ENCODE measurements around the gene UBE2S. TPM values are rescaled to one million over a fixed set of nuclear protein-coding genes. Genes with fewer than 3 reads are reported as not detected.
A peak's percentile ranks its signal among the peaks of the same experiment; 100 is the strongest.

Gene UBE2S
- total RNA-seq, 2 experiments from 2014 or later = 267 to 275 TPM

DNA sequence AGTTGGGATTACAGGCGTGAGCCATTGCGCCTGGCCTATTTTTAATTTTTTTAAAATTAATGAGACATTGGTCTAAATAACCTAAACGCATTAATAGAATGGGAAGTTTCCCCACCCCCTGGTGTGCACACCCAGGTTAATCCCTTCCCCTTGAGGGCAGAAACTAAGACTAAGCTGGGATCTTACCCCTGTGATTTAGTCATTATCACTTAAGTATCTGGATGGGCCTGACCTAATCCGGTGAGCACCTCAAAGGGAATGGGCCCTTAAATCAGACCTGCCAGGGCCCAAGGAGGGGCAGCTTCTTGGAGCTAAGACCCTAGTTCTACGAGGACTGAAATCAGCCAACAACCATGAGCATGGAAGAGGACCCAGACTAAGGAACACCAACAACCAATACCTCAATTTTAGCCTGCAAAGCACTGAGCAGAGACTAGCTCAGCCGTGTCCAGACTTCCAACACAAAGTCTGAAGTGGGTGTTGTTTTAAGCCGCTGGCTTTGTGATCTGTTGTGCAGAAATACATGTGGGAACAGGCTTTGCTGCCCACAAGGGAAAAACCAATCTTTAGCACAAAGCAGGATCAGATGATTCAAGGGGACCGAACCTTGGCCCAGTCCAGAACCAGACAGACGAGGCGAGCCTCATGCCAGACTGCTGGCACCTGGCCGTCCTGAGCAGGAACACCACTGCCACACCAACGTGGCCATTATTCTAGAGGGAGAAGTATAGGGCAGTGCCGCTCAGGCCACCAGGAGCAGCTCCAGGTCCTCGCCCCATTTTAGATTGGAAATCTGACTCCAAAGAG, 7.1 kb downstream of the UBE2S start:
- Mint-ChIP-seq H3K4me1 (ENCODE audit: low read depth) (peaks cover 22% of the 10 kb centered on the region), H3K36me3 (peaks cover 36% of the 10 kb centered on the region), H3K9me3 (no peaks in the 10 kb centered on the region), H3K4me3 (no peak overlapping the region), H3K27ac (no peak overlapping the region), H3K27me3 (no peaks in the 10 kb centered on the region)
- DNase-seq = no peak
- intact Hi-C loops (cut with micrococcal nuclease) = no loop called here
- ChIA-PET CTCF (interaction anchor here (1.4 kb wide), 1 partner anchor 16 kb away, joined by 3 read pairs; the partner anchor contains the start of gene TMEM238), POLR2A (interaction anchor here (0.9 to 3.2 kb wide), 6 partner anchors 7 to 61 kb away, joined by 3 to 13 read pairs (median 4); partner anchors contain the start of genes KMT5C and UBE2S)

DNA sequence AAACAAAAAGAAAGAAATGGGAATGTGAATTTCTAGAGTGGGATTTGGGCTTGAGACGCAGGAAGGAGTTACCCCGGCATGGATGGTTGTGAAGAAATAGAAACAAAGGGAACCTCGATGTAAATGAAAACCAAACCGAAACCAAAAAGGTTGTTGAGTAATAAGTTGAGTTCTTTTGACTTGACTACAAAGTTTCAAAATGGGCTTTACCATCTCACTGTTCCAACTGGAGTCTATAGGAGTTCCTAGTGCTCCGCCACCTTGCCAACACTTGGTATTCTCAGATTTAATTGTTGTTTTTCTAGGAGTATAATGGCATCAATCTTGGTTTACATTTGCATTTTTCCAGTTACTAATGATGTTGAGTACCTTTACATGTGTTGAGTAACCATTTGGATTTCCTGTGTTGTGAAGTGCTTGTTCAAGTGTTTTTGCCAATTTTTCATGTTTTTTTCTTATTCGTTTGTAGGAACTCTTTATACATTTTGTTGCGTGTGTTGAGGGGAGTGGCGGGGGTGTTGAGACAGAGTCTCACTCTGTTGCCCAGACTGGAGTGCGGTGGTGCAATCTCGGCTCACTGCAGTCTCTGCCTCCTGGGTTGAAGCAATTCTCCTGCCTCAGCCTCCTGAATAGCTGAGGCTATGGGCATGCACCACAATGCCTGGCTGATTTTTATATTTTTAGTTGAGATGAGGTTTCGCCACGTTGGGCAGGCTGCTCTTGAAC, 9.2 kb downstream of the UBE2S start:
- Mint-ChIP-seq H3K36me3 (peaks cover 25% of the 10 kb centered on the region), H3K9me3 (no peaks in the 10 kb centered on the region), H3K27me3 (no peaks in the 10 kb centered on the region), H3K27ac (peak overlapping the region; percentile 33), H3K4me1 (ENCODE audit: low read depth) (peaks cover 20% of the 10 kb centered on the region), H3K4me3 (peak overlapping the region; percentile 34)
- intact Hi-C loops (cut with micrococcal nuclease) = loop anchor here (1.0 kb wide), 2 partner anchors 9 to 13 kb away; partner anchors contain the start of genes RPL28 and UBE2S
- ChIA-PET CTCF (interaction anchor here (0.6 to 1.6 kb wide), 2 partner anchors 15 to 70 kb away, joined by 3 to 6 read pairs; partner anchors contain the start of gene TMEM238), POLR2A (interaction anchor here (1.5 to 3.2 kb wide), 3 partner anchors 9 to 11 kb away, joined by 5 to 13 read pairs (median 6); partner anchors contain the start of gene UBE2S)
- DNase-seq = no peak

DNA sequence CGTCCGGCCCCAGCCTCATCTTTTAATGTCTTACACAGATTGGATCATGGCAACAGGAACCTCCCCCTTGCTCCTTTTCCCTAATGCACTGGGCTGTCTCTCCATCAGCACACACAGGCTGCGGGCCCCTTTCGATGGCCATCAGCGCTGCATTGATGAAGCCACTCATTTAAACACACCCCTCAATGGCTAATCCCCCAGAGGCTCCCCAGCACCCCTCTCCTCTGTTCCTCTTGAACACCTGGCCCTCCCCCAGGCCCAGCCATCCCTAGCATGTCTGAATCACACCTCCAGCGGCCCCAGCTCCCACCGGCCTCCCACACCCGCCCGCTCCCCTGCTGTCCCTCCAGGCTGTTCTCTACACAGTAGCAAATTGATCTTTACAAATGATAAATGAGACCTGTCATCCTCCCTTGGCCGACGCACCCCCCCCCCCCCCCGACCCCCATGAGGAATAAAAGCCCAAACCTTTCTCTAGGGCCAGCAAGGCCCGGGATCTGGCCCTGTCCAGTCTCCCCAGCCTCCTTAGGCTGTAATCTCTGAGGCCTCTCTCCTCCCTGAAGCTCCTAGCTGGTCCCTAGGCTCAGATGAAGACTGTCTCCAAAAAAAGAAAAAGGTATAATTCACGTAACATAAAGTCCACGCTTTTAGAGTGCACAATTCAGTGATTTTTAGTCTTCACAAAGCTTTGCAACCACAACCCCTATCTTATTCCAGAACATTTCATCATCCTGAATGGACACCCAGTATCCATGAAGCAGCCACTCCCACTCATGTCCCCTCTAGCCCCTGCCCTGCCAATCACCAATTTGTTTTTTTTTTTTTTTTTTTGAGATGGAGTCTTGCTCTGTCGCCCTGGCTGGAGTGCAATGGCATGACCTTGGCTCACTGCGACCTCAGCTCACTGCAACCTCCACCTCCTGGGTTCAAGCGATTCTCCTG, 14.5 kb downstream of the UBE2S start:
- CTCF ChIA-PET = no interaction called here
- H3K27ac Mint-ChIP-seq = no peak overlapping the region
- no peaks in the 10 kb centered on the region for H3K27me3 Mint-ChIP-seq

DNA sequence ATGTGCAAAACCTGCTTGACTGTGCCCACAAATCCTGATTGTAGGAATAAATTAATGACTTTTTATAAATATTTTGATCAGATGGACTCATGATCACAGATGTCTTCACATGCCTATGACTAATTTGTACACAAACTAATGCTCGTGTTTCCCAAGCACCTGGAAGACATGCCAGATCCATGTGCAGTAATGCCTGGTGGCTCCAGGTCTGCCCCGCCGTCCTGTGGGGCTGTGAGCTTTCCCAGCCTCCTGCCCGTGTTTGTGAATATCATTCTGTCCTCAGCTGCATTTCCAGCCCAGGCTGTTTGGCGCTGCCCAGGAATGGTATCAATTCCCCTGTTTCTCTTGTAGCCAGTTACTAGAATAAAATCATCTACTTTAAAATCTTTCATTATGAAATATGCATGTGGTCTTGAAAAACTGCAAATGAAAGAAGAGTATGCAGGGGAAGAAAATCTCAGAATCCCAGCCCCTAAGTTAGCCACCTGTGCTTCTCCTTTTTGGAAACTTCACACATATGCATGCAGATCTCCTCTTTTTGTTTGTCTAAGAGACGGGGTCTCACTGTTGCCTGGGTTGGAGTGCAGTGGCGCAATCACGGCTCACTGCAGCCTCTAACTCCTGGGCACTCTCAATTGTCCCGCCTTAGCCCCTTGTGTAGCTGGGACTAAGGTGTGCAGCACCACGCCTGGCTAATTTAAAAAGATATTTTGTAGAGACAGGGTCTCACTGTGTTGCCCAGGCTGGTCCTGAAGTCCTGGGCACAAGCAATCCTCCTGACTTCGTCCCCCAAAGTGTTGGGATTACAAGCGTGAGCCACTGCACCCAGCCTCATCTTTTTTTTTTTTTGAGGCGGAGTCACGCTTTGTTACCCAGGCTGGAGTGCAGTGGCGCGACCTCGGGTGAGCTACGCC, 15.6 kb downstream of the UBE2S start:
- intact Hi-C loops (cut with micrococcal nuclease) = no loop called here
- no peak for DNase-seq
- Mint-ChIP-seq H3K9me3 (no peaks in the 10 kb centered on the region), H3K4me3 (no peak overlapping the region), H3K36me3 (peaks cover 37% of the 10 kb centered on the region), H3K27me3 (no peaks in the 10 kb centered on the region), H3K4me1 (ENCODE audit: low read depth) (peaks cover 33% of the 10 kb centered on the region), H3K27ac (no peak overlapping the region)
- ChIA-PET CTCF (no interaction called here), POLR2A (interaction anchor here (0.7 to 10.6 kb wide), 2 partner anchors 8 to 13 kb away, joined by 3 to 118 read pairs; partner anchors contain the start of gene UBE2S)

More for the DNA sequence above, 14.5 kb downstream of the UBE2S start:
- POLR2A ChIA-PET = interaction anchor here (2.3 kb wide), 1 partner anchor 14 kb away, joined by 7 read pairs; the partner anchor contains the start of gene UBE2S
- intact Hi-C loops (cut with micrococcal nuclease) = no loop called here
- Mint-ChIP-seq H3K36me3 (peaks cover 26% of the 10 kb centered on the region), H3K4me3 (no peak overlapping the region), H3K4me1 (ENCODE audit: low read depth) (peaks cover 32% of the 10 kb centered on the region), H3K9me3 (no peaks in the 10 kb centered on the region)
- no peak for DNase-seq

DNA sequence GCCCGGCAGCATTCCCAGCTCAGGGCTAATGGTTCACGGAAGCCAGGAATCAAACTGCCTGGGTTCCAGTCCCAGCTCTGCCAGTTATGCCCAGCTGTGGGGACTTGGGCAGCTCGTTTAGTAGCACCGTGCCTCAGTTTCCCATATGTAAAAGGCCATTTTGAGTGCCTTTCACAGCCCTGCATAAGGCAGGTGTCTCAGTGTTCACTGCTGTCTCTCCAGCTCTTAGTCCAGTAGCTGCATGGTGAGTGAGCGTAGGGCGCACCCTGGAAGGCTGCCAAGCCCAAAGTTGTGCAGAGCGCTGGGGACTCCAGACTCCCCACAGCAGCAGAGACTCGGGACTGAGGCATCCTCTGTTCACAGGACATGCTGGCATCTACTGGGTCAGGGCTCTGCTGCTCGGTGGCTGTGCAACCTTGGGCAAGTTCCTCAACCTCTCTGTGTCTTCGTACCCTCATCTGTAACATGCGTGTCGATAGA, 16.4 kb downstream of the UBE2S start:
- Mint-ChIP-seq H3K4me1 (ENCODE audit: low read depth) (peaks cover 36% of the 10 kb centered on the region), H3K4me3 (no peak overlapping the region), H3K27ac (no peak overlapping the region), H3K36me3 (peaks cover 44% of the 10 kb centered on the region), H3K9me3 (no peaks in the 10 kb centered on the region), H3K27me3 (no peaks in the 10 kb centered on the region)
- POLR2A ChIA-PET = interaction anchor here (0.7 to 10.6 kb wide), 3 partner anchors 9 to 139 kb away, joined by 3 to 118 read pairs (median 3); partner anchors contain the start of gene UBE2S
- intact Hi-C loops (cut with micrococcal nuclease) = no loop called here
- DNase-seq = no peak
- CTCF ChIA-PET = interaction anchor here (0.8 to 1.5 kb wide), 3 partner anchors 27 to 99 kb away, joined by 3 to 5 read pairs (median 5); no protein-coding TSS in a partner anchor

DNA sequence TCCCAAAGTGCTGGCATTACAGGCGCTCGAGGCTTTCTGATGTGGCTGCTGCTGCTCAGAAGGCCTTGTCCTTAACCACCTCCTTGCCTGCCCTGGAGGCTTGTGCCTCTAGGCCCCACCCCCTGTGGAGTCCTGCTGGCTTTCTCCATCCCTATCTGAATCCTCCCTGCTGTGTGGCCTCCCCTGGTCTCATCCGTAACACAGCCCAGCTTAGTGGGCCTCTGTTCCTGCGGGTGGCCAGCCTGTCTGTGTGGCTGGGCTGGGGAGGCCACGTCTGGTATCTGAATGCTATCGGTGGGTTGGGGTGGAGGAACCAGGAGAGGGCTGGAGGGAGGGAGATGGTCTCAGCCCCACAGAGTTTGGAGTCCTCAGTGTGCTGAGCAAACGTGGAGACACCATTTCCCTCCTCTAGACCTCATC, 17.1 kb downstream of the UBE2S start:
- Mint-ChIP-seq H3K27ac (peak overlapping the region; percentile 50), H3K9me3 (no peaks in the 10 kb centered on the region)

DNA sequence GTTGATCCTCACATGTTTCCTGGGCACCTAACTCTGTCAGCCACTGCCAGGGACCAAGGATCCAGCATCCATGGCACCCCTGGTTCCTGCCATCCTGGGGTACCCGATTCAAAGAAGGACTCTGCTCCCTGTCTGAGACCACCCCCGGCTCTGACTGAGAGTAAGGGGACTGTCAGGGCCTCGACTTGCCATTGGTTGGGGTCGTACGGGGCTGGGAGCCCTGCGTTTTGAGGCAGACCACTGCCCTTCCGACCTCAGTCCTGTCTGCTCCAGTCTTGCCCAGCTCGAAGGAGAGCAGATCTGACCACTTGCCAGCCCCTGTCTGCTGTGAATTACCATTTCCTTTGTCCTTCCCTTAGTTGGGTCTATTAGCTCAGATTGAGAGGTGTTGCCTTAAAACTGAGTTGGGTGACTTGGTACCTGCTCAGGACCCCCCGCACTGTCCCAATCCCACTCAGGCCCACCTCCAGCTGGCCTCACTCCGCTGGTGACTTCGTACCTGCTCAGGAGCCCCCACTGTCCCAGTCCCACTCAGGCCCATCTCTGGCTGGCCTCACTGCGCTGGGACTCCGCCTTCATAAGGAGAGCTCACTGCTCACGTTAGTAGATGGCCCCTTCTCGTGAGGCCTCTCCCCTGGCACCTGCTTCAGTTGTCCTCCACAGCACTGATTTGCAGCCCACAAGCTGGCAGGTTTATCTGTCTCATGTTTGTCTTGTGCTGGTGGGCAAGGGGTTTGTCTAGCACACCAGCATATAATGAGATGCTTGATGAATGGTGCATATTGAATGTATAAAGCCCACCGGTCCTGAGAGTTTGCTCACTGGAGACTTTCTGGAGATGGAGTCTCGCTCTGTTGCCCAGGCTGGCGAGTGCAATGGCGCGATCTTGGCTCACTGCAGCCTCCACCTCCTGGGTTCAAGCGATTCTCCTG, 17.9 kb downstream of the UBE2S start:
- ChIA-PET CTCF (interaction anchor here (1.0 to 1.5 kb wide), 3 partner anchors 28 to 301 kb away, joined by 3 to 5 read pairs (median 5); no protein-coding TSS in a partner anchor), POLR2A (interaction anchor here (1.2 to 10.6 kb wide), 3 partner anchors 10 to 19 kb away, joined by 3 to 118 read pairs (median 5); partner anchors contain the start of gene UBE2S)
- Mint-ChIP-seq H3K9me3 (no peaks in the 10 kb centered on the region), H3K36me3 (peaks cover 50% of the 10 kb centered on the region), H3K4me1 (ENCODE audit: low read depth) (peaks cover 40% of the 10 kb centered on the region), H3K4me3 (peak overlapping the region; percentile 17), H3K27ac (peak overlapping the region; percentile 25), H3K27me3 (no peaks in the 10 kb centered on the region)
- intact Hi-C loops (cut with micrococcal nuclease) = no loop called here
- DNase-seq = no peak

More for the DNA sequence above, 17.1 kb downstream of the UBE2S start:
- DNase-seq = no peak
- Mint-ChIP-seq H3K4me3 (no peak overlapping the region), H3K4me1 (ENCODE audit: low read depth) (peaks cover 38% of the 10 kb centered on the region), H3K27me3 (no peaks in the 10 kb centered on the region), H3K36me3 (peaks cover 50% of the 10 kb centered on the region)
- ChIA-PET POLR2A (interaction anchor here (0.8 to 10.6 kb wide), 3 partner anchors 9 to 138 kb away, joined by 3 to 118 read pairs (median 5); partner anchors contain the start of gene UBE2S), CTCF (interaction anchor here (0.8 to 1.5 kb wide), 4 partner anchors 27 to 302 kb away, joined by 3 to 5 read pairs (median 4); no protein-coding TSS in a partner anchor)
- intact Hi-C loops (cut with micrococcal nuclease) = no loop called here

DNA sequence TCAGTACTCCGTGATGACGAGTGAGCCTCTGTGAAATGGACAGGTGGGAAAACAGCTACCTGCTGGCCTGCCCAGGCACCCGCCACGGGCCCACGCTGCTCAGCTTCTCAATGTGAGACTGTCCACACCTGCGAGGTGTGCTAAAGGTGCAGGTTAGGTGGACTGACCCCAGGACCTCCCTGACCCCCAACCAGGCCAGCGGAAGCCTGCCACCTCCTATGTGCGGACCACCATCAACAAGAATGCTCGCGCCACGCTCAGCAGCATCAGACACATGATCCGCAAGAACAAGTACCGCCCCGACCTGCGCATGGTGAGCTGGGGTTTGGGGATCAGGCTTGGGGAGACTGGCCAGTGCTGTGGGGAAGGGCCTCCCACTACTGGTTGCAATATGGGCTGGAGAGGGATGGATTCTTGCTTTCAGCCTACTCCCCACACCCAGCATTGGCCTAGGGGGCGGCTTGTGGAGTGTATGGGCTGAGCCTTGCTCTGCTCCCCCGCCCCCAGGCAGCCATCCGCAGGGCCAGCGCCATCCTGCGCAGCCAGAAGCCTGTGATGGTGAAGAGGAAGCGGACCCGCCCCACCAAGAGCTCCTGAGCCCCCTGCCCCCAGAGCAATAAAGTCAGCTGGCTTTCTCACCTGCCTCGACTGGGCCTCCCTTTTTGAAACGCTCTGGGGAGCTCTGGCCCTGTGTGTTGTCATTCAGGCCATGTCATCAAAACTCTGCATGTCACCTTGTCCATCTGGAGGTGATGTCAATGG, 19.7 kb downstream of the UBE2S start:
- H3K27me3 Mint-ChIP-seq = no peaks in the 10 kb centered on the region
- peak overlapping the region; percentile 92 for H3K27ac Mint-ChIP-seq
- no peak for DNase-seq
- H3K36me3 Mint-ChIP-seq = peaks cover 50% of the 10 kb centered on the region
- no peaks in the 10 kb centered on the region for H3K9me3 Mint-ChIP-seq
- CTCF ChIA-PET = interaction anchor here (1.1 to 1.3 kb wide), 2 partner anchors 87 to 95 kb away, joined by 3 to 4 read pairs; no protein-coding TSS in a partner anchor
- H3K4me3 Mint-ChIP-seq = peak overlapping the region; percentile 96
- intact Hi-C loops (cut with micrococcal nuclease) = no loop called here
- POLR2A ChIA-PET = interaction anchor here (0.7 to 10.6 kb wide), 5 partner anchors 12 to 133 kb away, joined by 3 to 118 read pairs (median 3); partner anchors contain the start of genes KMT5C and UBE2S
- peaks cover 48% of the 10 kb centered on the region for H3K4me1 Mint-ChIP-seq (ENCODE audit: low read depth)

DNA sequence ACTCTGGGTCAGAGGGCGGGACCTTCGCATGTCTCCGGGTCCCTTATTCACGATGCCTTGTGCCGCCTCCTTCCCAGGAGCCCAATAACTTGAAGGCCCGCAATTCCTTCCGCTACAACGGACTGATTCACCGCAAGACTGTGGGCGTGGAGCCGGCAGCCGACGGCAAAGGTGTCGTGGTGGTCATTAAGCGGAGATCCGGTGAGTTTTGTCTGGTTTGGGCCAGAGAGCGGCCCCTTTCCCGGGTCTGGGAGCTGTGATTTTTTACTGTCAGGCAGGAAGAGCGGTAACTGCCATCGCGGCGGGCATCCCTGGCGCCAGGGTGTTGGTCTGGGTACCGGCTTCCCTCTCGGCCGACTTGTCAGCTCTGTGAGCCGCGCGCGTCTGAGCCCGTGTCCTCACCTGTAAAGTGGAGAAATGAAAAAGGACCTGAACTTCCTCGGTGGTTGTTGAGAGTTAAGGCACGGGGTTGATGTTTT, 21.1 kb downstream of the UBE2S start:
- peaks cover 59% of the 10 kb centered on the region for H3K4me1 Mint-ChIP-seq (ENCODE audit: low read depth)
- ChIA-PET POLR2A (interaction anchor here (2.9 to 10.6 kb wide), 2 partner anchors 18 to 132 kb away, joined by 9 to 118 read pairs; partner anchors contain the start of gene UBE2S), CTCF (no interaction called here)
- H3K9me3 Mint-ChIP-seq = no peaks in the 10 kb centered on the region
- H3K27me3 Mint-ChIP-seq = no peaks in the 10 kb centered on the region
- no peak for DNase-seq
- intact Hi-C loops (cut with micrococcal nuclease) = no loop called here
- peak overlapping the region; percentile 92 for H3K27ac Mint-ChIP-seq
- H3K36me3 Mint-ChIP-seq = peaks cover 50% of the 10 kb centered on the region
- peak overlapping the region; percentile 96 for H3K4me3 Mint-ChIP-seq

All from activated CD4-positive, alpha-beta memory T cell treated with anti-CD3 and anti-CD28 coated beads for 36 hours (primary cell).